Measurements from ENCODE around the gene INPP4A.

DNA sequence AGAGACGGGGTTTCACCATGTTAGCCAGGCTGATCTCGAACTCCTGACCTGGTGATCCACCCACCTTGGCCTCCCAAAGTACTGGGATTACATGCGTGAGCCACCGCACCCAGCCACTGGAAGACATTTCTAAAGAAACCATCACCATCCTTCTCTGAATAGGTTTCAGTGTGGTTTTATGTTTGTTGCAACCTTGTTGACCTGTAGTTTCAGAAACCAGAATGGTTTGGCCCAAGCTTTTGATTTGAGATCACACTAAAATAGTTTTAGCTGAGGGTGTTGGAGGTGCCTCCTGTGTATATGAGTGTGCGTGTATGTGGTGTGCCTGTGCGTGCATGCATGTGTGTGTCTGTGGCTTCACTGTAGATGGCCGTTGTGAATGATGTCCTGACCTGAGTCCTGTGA lies 26.2 kb downstream of the INPP4A start:
- TF ChIP-seq JUN (IDR thresholded peaks at IDR 0.05; ENCODE audit: borderline replicate concordance, insufficient read depth, insufficient read length, low read depth) (no peak), POLR2AphosphoS5 (IDR thresholded peaks at IDR 0.05; ENCODE audit: insufficient read depth, low read depth, low read length) (no peak), EZH2 (IDR thresholded peaks at IDR 0.05; ENCODE audit: borderline replicate concordance, low read depth, low read length, severe bottlenecking) (no peak), FOS (IDR thresholded peaks at IDR 0.05; ENCODE audit: borderline replicate concordance, insufficient read depth, low read length) (no peak), GATA2 (IDR thresholded peaks at IDR 0.05; ENCODE audit: insufficient read depth, insufficient read length, low read depth, low read length) (no peak), POLR2A (IDR thresholded peaks at IDR 0.05; ENCODE audit: low read depth, low read length) (no peak), MYC (IDR thresholded peaks at IDR 0.05; ENCODE audit: low read depth, low read length) (no peak)
- TF ChIP-seq, protein P1, sequence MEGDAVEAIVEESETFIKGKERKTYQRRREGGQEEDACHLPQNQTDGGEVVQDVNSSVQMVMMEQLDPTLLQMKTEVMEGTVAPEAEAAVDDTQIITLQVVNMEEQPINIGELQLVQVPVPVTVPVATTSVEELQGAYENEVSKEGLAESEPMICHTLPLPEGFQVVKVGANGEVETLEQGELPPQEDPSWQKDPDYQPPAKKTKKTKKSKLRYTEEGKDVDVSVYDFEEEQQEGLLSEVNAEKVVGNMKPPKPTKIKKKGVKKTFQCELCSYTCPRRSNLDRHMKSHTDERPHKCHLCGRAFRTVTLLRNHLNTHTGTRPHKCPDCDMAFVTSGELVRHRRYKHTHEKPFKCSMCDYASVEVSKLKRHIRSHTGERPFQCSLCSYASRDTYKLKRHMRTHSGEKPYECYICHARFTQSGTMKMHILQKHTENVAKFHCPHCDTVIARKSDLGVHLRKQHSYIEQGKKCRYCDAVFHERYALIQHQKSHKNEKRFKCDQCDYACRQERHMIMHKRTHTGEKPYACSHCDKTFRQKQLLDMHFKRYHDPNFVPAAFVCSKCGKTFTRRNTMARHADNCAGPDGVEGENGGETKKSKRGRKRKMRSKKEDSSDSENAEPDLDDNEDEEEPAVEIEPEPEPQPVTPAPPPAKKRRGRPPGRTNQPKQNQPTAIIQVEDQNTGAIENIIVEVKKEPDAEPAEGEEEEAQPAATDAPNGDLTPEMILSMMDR (IDR thresholded peaks at IDR 0.05; ENCODE audit: extremely low read depth in 1 of 2, insufficient read depth in 1 of 2, low read depth in 1 of 2, low read length in 2 of 2) = no peak
- TF ChIP-seq, protein P2, sequence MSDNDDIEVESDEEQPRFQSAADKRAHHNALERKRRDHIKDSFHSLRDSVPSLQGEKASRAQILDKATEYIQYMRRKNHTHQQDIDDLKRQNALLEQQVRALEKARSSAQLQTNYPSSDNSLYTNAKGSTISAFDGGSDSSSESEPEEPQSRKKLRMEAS (IDR thresholded peaks at IDR 0.05; ENCODE audit: insufficient read depth, insufficient read length) = no peak

All from endothelial cell of umbilical vein (primary cell).